Glomerular endothelial cell (primary cell): ENCODE results near the gene OR10V1. TPM values are rescaled to one million over a fixed set of nuclear protein-coding genes. Genes with fewer than 3 reads are reported as not detected.
A peak's percentile ranks its signal among the peaks of the same experiment; 100 is the strongest.
"Not testable (repeated sequence)": the region's sequence is repeated elsewhere in the genome, so short reads cannot be mapped to it uniquely, and the experiment has no call there.

ENCODE experiments used
- DNase-seq: peaks from one replicate; pipeline ENCODE4 v3.0.0-alpha.2; 2011; ENCODE audit warnings: low read depth, low spot score; ENCODE audit errors: extremely low read depth
- total RNA-seq: library from RNA; depleted of rRNA; stranded (reverse); fragments of >200 nt; gene quantifications from 2 replicates; pipeline ENCODE4 v1.2.3, GENCODE V29; 2015

OR10V1 gene
- total RNA-seq, 1 donor from 2014 or later, result not detected

DNA sequence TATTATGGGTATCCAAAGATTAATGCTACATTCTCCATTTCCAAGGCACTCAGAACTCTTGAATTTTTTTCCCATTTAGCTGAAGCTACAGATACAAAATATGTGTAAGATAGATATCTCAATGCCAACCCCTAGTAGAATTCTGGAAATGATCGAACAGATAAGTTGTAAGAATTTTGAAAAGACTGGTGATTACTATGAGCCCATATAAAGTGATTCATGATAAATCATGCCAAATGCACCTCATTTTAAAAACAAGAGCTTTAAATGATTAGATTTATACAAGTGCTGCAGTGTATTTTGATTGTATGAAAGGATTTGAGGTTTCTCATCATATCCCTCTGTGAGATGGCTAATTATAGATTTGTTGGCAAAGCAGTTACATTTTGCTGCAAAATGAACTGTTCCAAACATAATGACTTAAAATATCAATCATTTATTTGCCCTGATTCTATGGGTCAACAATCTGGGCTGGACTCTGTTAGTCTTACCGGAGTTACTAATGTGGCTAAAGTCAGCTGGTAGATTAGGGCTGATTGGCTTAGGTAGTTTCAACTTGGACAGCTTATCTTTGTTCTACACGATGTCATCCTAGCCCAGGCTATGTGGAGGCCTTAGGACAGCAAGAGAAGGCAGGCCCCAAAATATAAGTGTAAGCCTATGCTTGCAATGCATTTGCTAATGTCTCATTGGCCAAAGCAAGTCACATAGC lies 3.4 kb downstream of the OR10V1 start:
- no peak for DNase-seq

DNA sequence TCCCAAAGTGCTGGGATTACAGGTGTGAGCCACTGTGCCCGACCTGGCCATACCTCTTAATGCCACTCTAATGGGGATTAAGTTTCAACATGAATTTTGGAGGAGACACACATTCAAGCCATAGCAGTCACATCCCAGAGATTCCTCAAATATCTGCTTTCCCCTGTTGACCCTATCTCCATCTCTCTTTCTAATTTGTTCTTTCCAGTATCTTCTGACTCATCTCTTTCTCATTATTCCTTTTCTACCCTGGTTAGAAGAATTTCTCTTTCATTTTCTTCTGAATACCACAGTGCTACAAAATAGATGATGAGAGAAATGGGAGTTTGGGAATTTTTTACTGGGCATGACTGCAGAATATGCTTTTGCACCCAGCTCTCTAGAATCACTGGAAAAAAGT lies 5.1 kb downstream of the OR10V1 start:
- no peak for DNase-seq

DNA sequence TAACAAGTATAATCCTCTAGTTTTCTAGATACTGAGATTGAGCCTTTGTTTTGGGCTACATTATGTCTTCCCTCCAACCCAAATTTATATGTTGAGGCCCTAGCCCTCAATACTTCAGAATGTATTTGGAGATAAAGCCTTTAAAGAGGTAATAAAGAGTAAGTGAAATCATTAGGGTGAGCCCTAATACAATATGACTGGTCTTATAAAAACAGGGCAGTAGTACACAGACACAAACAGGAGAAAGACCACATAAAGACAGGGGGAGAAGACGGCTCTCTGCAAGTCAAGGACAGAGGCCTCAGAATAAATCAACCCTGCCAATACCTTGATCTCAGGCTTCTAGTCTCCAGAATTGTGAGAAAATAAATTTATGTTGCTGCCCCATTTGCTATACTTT lies 6.3 kb downstream of the OR10V1 start:
- no peak for DNase-seq

DNA sequence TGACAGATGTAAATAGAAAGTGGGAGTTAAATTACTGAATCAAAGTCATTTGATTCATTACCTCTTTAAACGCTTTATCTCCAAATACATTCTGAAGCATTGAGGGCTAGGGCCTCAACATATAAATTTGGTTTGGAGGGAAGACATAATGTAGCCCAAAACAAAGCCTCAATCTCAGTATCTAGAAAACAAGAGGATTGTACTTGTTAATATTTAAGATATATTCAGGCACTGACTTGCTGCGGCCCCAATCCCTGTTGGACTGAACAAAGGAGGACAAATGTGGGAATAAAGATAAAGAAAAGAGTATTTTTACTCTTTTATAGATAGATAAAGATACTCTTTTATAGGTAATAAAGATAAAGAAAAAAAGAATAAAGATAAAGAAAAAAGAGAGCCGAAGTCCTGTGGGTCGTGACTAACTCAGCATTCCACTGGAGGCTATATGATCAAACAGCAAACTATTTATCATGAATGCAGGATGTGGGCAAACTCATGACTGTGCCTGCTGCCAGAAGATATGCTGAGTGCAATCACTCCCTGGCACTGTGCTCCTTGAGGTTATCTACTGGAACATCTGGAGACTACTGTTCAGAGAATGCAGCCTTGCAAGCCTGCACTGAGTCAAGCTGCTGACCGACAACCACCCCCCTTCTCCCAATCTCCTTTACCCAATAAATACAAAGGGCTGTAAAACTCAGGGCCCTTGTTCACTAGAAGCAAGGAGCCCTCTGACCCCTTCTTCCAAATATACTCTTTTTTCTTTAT lies 6.9 kb downstream of the OR10V1 start:
- peak; percentile 66 for DNase-seq

DNA sequence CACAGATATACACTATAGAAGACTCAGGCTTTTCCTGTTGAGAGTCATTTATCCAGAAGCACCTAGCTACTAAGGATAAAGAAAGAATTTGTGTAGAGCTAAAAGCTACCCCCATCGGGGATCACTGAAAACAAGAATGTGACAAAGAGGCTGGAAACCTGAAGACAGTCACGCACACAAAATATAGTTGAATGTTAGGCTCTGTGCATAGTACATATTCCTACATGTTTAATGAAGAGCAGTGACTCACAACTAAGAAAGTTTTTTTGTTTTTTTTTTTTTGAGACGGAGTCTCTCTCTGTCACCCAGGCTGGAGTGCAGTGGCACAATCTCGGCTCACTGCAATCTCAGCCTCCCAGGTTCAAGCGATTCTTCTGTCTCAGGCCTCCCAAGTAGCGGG lies 8.4 kb downstream of the OR10V1 start:
- no peak for DNase-seq

- DNase-seq, result not testable (repeated sequence)
Observed at GRCh38 chr11:59703515-59703914, 10.1 kb downstream of the OR10V1 start.

GRCh38 chr11:59700157-59700556 lies 13.5 kb downstream of the OR10V1 start:
- not testable (repeated sequence) for DNase-seq

GRCh38 chr11:59698506-59698905 lies 15.1 kb downstream of the OR10V1 start:
- no peak for DNase-seq

GRCh38 chr11:59692915-59693314 lies 20.7 kb downstream of the OR10V1 start:
- DNase-seq, result no peak

GRCh38 chr11:59691156-59691555 lies 22.5 kb downstream of the OR10V1 start:
- no peak for DNase-seq

- DNase-seq, result no peak
Observed at GRCh38 chr11:59689015-59689414, 24.6 kb downstream of the OR10V1 start.

GRCh38 chr11:59681260-59681725 lies 32.4 kb downstream of the OR10V1 start:
- DNase-seq, result not testable (repeated sequence)

DNA sequence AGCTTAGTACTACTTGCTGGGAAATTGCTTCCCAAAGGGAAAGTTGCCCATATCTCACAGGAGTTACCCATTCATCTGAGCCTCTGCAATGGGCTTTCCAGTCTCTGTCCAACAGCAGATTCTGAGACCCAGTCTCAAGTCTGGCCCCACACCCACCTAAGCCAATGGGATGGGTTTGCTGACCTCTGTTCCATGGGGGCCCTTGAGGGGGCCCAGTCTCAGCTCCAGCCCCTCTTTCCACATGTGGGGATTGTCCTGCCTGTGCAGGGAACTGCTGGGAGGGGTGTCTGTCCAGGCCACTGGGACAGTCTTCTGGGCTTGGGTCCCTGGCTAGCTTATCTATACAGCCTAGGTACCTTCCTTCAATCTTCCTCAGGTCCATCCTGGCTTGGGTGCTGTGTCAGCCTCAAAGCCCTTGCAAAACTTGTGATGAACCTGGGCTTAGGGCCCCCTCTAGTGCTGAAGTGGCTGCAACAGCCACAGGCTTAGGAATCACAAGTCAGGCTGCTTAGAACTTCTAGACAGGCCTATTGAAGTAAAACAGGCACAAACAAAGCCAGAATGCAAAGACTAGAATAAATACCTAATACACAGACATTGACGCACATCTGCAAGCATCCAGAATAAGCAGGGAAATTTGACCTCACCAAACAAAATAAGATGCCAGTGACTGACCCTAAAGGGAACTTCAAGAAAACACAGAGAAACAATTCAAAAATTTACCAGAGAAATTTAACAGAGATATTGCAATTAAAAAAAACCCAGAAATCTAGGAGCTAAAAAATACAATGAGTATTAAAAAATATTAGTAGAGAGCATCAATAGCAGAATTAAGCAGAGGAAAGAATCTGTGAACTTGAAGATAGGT lies 33.1 kb downstream of the OR10V1 start:
- peak; percentile 27 for DNase-seq

DNA sequence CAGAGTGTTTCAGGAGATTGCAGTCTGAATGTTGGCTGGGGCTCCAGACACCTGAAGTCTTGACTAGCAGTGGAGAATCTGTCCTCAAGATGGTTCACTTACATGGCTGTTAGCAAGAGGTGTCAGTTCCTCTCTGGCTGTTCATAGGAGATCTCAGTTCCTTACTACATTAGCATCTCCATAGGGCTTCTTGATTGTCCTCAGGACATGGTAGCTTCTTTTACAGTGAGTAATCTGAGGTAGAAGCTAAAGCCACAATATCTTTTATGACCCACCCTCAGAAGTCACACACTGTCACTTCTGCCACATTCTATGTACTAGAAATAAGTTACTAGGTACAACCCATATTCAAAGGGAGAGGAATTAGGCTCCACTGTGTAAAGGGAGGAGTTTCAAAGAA lies 34.3 kb downstream of the OR10V1 start:
- DNase-seq, result no peak

GRCh38 chr11:59678813-59679165 lies 34.9 kb downstream of the OR10V1 start:
- no peak for DNase-seq

- no peak for DNase-seq
Observed at GRCh38 chr11:59678118-59678812, 35.4 kb downstream of the OR10V1 start.

- DNase-seq, result no peak
Observed at GRCh38 chr11:59676205-59676604, 37.4 kb downstream of the OR10V1 start.

DNA sequence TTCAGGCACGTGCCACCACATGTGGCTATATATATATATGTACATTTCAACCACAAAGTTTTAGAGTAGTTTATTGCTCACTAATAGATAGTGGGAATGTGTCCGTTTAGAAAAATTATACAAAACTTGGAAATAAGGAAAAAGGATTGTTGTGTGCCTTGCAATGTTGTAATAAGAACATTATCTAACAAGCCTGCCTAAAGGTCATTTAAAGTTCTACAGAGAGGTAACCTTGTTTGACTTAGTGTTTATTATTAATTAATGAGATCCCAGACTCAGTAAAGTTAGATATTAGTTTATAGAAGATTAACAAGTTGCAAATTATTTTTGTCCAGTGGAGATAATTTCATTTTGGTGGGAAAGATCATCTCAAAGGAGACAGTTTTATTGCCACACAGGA lies 39.4 kb downstream of the OR10V1 start:
- no peak for DNase-seq

DNA sequence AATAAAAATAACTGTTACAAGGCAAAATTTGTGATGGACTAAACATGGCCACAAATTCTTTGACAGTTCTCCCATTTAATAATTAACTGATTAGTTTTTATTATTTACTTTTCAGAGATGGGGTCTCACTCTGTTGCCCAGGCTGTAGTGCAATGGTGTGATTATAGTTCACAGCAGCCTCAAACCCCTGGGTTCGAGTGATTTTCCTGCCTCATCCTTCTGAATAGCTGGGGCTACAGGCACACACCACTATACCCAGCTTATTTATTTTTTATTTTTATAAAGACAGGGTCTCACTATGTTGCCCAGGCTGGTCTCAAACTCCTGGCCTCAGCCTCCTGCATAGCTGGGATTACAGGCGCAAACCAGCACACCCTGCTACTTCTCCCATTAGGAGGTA lies 40.4 kb downstream of the OR10V1 start:
- no peak for DNase-seq

- no peak for DNase-seq
Observed at GRCh38 chr11:59671471-59671870, 42.2 kb downstream of the OR10V1 start.

- no peak for DNase-seq
Observed at GRCh38 chr11:59669611-59670009, 44.0 kb downstream of the OR10V1 start.
